H1 (cell line): ENCODE data around the gene SRRT. TPM values are rescaled to one million over a fixed set of nuclear protein-coding genes. Genes with fewer than 3 reads are reported as not detected.

Experiments
- CTCF ChIA-PET: fragments of 300-600 bp; sonication (Branson Sonifier 250); formaldehyde crosslinking; loops from one replicate; lab custom pipeline; 2021; ENCODE audit not compliant: partially characterized antibody; lab: Charles Lee
- POLR2A ChIA-PET: fragments of 300-600 bp; sonication (Branson Sonifier 250); formaldehyde crosslinking; loops from one replicate; lab custom pipeline; 2021; ENCODE audit warnings: inconsistent platforms; ENCODE audit not compliant: partially characterized antibody; lab: Charles Lee
- DNase-seq, 2 experiments: peaks; one replicate each; pipeline versions ENCODE4 v3.0.0 to v3.0.0-alpha.2; 2010 to 2022; ENCODE audit warnings: low spot score in 2 of 2, low read depth in 1 of 2, mixed read lengths in 1 of 2
- FAIRE-seq: peaks from 2 replicates; lab custom pipeline; 2011; peaks lifted over from hg19 to GRCh38; lab: Jason Lieb, UNC
- H2AFZ ChIP-seq: 2 replicates; pipeline ENCODE4 v1.8.1; 2012; ENCODE audit warnings: low read length, inconsistent platforms
- H2AK5ac ChIP-seq: 2 replicates; pipeline ENCODE4 v1.6.1; 2013; ENCODE audit warnings: low read depth, low read length
- H2BK120ac ChIP-seq: replicated peaks from 2 replicates; pipeline ENCODE3; 2013; ENCODE audit warnings: low read depth, low read length, inconsistent platforms
- H2BK12ac ChIP-seq: 2 replicates; pipeline ENCODE4 v1.6.1; 2013; ENCODE audit warnings: low read depth, low read length
- H2BK15ac ChIP-seq: 2 replicates; pipeline ENCODE4 v1.6.1; 2013; ENCODE audit warnings: low read length
- H2BK20ac ChIP-seq: 2 replicates; pipeline ENCODE4 v1.6.1; 2013; ENCODE audit warnings: low read length
- H2BK5ac ChIP-seq: 2 replicates; pipeline ENCODE4 v1.6.1; 2013; ENCODE audit warnings: low read depth, low read length
- H3K14ac ChIP-seq: 2 replicates; pipeline ENCODE4 v1.6.1; 2013; ENCODE audit warnings: inconsistent platforms; ENCODE audit not compliant: insufficient read length
- H3K18ac ChIP-seq: 2 replicates; pipeline ENCODE4 v1.6.1; 2013; ENCODE audit warnings: low read length; ENCODE audit errors: extremely low read depth
- H3K23ac ChIP-seq: 2 replicates; pipeline ENCODE4 v1.6.1; 2013; ENCODE audit warnings: inconsistent platforms; ENCODE audit not compliant: insufficient read length
- H3K23me2 ChIP-seq: 2 replicates; pipeline ENCODE4 v1.6.1; 2013; ENCODE audit warnings: low read depth, low read length
- H3K27ac ChIP-seq: 2 replicates; pipeline ENCODE4 v1.6.1; 2011; ENCODE audit warnings: low read depth, low read length, inconsistent platforms
- H3K27me3 ChIP-seq, 4 experiments: replicated peaks in 1 of 4; 1 replicate in 1 of 4; 2 replicates in 3 of 4; pipeline versions ENCODE4 v1.6.1 to v1.8.1; 2011 to 2013; ENCODE audit warnings: low read length in 3 of 4, mild to moderate bottlenecking in 3 of 4, inconsistent platforms in 2 of 4, mixed read lengths in 2 of 4, moderate library complexity in 1 of 4; ENCODE audit not compliant: control insufficient read depth in 3 of 4, insufficient read depth in 3 of 4; ENCODE audit errors: extremely low read depth in 1 of 4
- H3K36me3 ChIP-seq, 4 experiments: 2 replicates each; pipeline versions ENCODE4 v1.6.1 to v1.8.1; 2011 to 2013; ENCODE audit warnings: mild to moderate bottlenecking in 4 of 4, low read length in 3 of 4, moderate library complexity in 2 of 4, control low read depth in 1 of 4, inconsistent platforms in 1 of 4; ENCODE audit not compliant: insufficient read depth in 4 of 4, control insufficient read depth in 2 of 4
- H3K4ac ChIP-seq: replicated peaks from 2 replicates; pipeline ENCODE3; 2013; ENCODE audit warnings: low read length, low read depth, mixed read lengths, inconsistent platforms; ENCODE audit not compliant: insufficient read length
- H3K4me1 ChIP-seq, 4 experiments: replicated peaks in 1 of 4; 1 replicate in 1 of 4; 2 replicates in 3 of 4; pipeline versions ENCODE4 v1.6.1 to v1.8.1; 2011 to 2013; ENCODE audit warnings: low read length in 3 of 4, inconsistent platforms in 2 of 4, mixed read lengths in 1 of 4; ENCODE audit not compliant: insufficient read depth in 4 of 4, control insufficient read depth in 3 of 4
- H3K4me2 ChIP-seq, 2 experiments: 2 replicates each; pipeline versions ENCODE4 v1.6.1 to v1.8.1; 2011 to 2013; ENCODE audit warnings: low read depth in 2 of 2, low read length in 2 of 2, control low read depth in 1 of 2, inconsistent platforms in 1 of 2, mild to moderate bottlenecking in 1 of 2; ENCODE audit not compliant: insufficient read depth in 1 of 2
- H3K4me3 ChIP-seq, 4 experiments: fragments of 200-600, 300-600 bp in 1 of 4; sonication (generic), shearing (Covaris generic), sonication (Bioruptor Twin) in 1 of 4; 2 replicates each; pipeline versions ENCODE4 v1.5.1 to v1.8.1; 2011 to 2016; ENCODE audit warnings: low read length in 4 of 4, low read depth in 3 of 4, control low read depth in 2 of 4, inconsistent platforms in 2 of 4, mild to moderate bottlenecking in 2 of 4, mixed read lengths in 1 of 4, moderate library complexity in 1 of 4; ENCODE audit not compliant: insufficient read depth in 2 of 4; ENCODE audit errors: extremely low read depth in 1 of 4
- H3K56ac ChIP-seq: replicated peaks from 2 replicates; pipeline ENCODE3; 2013; ENCODE audit warnings: low read depth, mild to moderate bottlenecking, mixed read lengths, low read length, inconsistent platforms; ENCODE audit not compliant: insufficient read length
- H3K79me1 ChIP-seq: 2 replicates; pipeline ENCODE4 v1.6.1; 2013; ENCODE audit warnings: low read depth, low read length, control low read depth
- H3K79me2 ChIP-seq, 2 experiments: 2 replicates each; pipeline versions ENCODE4 v1.6.1 to v1.8.1; 2012 to 2013; ENCODE audit warnings: low read length in 2 of 2, mild to moderate bottlenecking in 2 of 2, inconsistent platforms in 1 of 2; ENCODE audit not compliant: insufficient read depth in 2 of 2, control insufficient read depth in 1 of 2
- H3K9ac ChIP-seq, 4 experiments: replicated peaks in 1 of 4; 1 replicate in 1 of 4; 2 replicates in 3 of 4; pipeline versions ENCODE4 v1.6.1 to v1.8.1; 2011 to 2013; ENCODE audit warnings: low read depth in 3 of 4, low read length in 3 of 4, control low read depth in 2 of 4, mild to moderate bottlenecking in 2 of 4, moderate library complexity in 2 of 4, inconsistent platforms in 1 of 4; ENCODE audit errors: extremely low read depth in 1 of 4
- H3K9me3 ChIP-seq, 2 experiments: 2 replicates each; pipeline versions ENCODE4 v1.6.1 to v1.8.1; 2012 to 2013; ENCODE audit warnings: mild to moderate bottlenecking in 2 of 2, moderate library complexity in 2 of 2, control low read depth in 1 of 2, inconsistent platforms in 1 of 2, low read depth in 1 of 2, low read length in 1 of 2, mixed read lengths in 1 of 2; ENCODE audit not compliant: insufficient read depth in 2 of 2
- H4K20me1 ChIP-seq, 2 experiments: replicated peaks in 1 of 2; 2 replicates each; pipeline versions ENCODE3 to v1.8.1; 2011 to 2013; ENCODE audit warnings: inconsistent platforms in 2 of 2, low read length in 2 of 2, mild to moderate bottlenecking in 1 of 2; ENCODE audit not compliant: insufficient read depth in 2 of 2, control insufficient read depth in 1 of 2
- H4K5ac ChIP-seq: 2 replicates; pipeline ENCODE4 v1.6.1; 2013; ENCODE audit warnings: low read length, low read depth, mixed read lengths, inconsistent platforms; ENCODE audit not compliant: insufficient read length
- H4K8ac ChIP-seq: 2 replicates; pipeline ENCODE4 v1.8.0; 2013; ENCODE audit warnings: mild to moderate bottlenecking, moderate library complexity, low read length, inconsistent platforms; ENCODE audit not compliant: insufficient read depth; ENCODE audit errors: extremely low read depth
- H4K91ac ChIP-seq: replicated peaks from 2 replicates; pipeline ENCODE3; 2013; ENCODE audit warnings: low read length, mixed read lengths, inconsistent platforms; ENCODE audit not compliant: insufficient read length
- CTBP2 ChIP-seq: IDR thresholded peaks from 2 replicates; pipeline ENCODE4 v1.7.0; 2011; ENCODE audit warnings: borderline replicate concordance, mild to moderate bottlenecking, moderate library complexity, mixed read lengths, low read length; ENCODE audit not compliant: insufficient read depth, insufficient read length
- EGR1 ChIP-seq: IDR thresholded peaks from 2 replicates; pipeline ENCODE4 v1.6.1; 2011; ENCODE audit warnings: low read depth, low read length, borderline replicate concordance
- JUN ChIP-seq: IDR thresholded peaks from 2 replicates; pipeline ENCODE4 v1.6.1; 2011; ENCODE audit warnings: low read depth, mild to moderate bottlenecking, improper control_type of control experiment, low read length
- KDM1A ChIP-seq: fragments of 200-600, 300-600 bp; sonication (generic); IDR thresholded peaks from 2 replicates; pipeline ENCODE4 v1.7.1; 2016; ENCODE audit warnings: mild to moderate bottlenecking, low read length, borderline replicate concordance
- SIRT6 ChIP-seq: IDR thresholded peaks from one replicate; pipeline ENCODE4 v1.7.1; 2012; ENCODE audit warnings: low read length, inconsistent platforms
- YY1 ChIP-seq: IDR thresholded peaks from 2 replicates; pipeline ENCODE4 v1.6.1; 2011; ENCODE audit warnings: low read depth, mild to moderate bottlenecking, low read length
- WGBS, 2 experiments: shearing (Covaris generic) in 1 of 2; methylation state at CpG; one replicate each; pipeline versions ENCODE4 v1.1.6 to v1.1.7; 2013 to 2015; ENCODE audit warnings: low lambda C conversion rate in 2 of 2, mixed read lengths in 2 of 2, inconsistent platforms in 1 of 2, low coverage in 1 of 2, missing lambda C conversion rate in 1 of 2; ENCODE audit not compliant: insufficient replicate concordance in 2 of 2, insufficient coverage in 1 of 2, insufficient read length in 1 of 2; ENCODE audit errors: extremely low coverage in 1 of 2, missing lambda C conversion rate in 1 of 2; 5-methylcytosine and 5-hydroxymethylcytosine counted together
- polyA plus RNA-seq, 7 experiments: library from polyadenylated mRNA; depleted of rRNA in 3 of 7; stranded (reverse) in 5 of 7; unstranded in 2 of 7; fragments of >200 nt in 5 of 7; fragments of 200-250 nt in 2 of 7; gene quantifications; 1 replicate in 5 of 7; 2 replicates in 1 of 7; 4 replicates in 1 of 7; pipeline versions ENCODE4 v1.2.1 to v1.2.3, GENCODE V29; 2011 to 2013; ENCODE audit warnings: missing spikeins in 2 of 7, mixed read lengths in 2 of 7
- total RNA-seq: library from RNA; stranded (reverse); fragmentation: NEBNext Ultra II Directional; extraction: Animal tissue kit (Norgen Biotek cat#: 25700); gene quantifications from 2 replicates; pipeline ENCODE4 v1.2.1, GENCODE V29; 2021
- TF ChIP-seq, protein P1 (sequence below): IDR thresholded peaks from 2 replicates; pipeline ENCODE4 v1.6.1; 2011; ENCODE audit warnings: low read length, improper control_type of control experiment
- TF ChIP-seq, protein P2 (sequence below): IDR thresholded peaks from 2 replicates; pipeline ENCODE4 v1.6.1; 2012; ENCODE audit warnings: inconsistent platforms

The SRRT gene
- total and polyA plus RNA-seq, 2 of the 8 experiments (the other 6 are each of a cell fraction or from before 2014, with no cell fraction given): 66.7 to 237 TPM

DNA sequence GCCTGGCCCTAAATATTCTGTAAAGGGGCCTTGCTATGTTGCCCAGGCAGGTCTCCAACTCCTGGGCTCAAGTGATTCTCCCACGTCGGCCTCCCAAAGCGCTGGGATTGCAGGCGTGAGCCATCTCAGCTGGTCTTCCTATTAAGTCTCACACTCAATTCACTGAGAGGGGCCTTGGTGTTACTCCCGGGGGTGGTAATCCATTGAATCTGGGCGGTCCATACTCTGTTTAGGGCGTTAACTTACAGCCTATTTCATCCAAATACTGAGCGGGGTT is 665 bp upstream of the SRRT start:
- TF ChIP-seq SIRT6 (no peak), JUN (no peak), CTBP2 (no peak), KDM1A (0 out of 2 replicates have a peak, but pooled peaks have one; percentile 4), YY1 (no peak), EGR1 (no peak)
- TF ChIP-seq, protein P1, sequence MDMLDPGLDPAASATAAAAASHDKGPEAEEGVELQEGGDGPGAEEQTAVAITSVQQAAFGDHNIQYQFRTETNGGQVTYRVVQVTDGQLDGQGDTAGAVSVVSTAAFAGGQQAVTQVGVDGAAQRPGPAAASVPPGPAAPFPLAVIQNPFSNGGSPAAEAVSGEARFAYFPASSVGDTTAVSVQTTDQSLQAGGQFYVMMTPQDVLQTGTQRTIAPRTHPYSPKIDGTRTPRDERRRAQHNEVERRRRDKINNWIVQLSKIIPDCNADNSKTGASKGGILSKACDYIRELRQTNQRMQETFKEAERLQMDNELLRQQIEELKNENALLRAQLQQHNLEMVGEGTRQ: no peak
- TF ChIP-seq, protein P2, sequence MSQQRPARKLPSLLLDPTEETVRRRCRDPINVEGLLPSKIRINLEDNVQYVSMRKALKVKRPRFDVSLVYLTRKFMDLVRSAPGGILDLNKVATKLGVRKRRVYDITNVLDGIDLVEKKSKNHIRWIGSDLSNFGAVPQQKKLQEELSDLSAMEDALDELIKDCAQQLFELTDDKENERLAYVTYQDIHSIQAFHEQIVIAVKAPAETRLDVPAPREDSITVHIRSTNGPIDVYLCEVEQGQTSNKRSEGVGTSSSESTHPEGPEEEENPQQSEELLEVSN: no peak
- FAIRE-seq (no peak), DNase-seq (no peak)
- H4K20me1 ChIP-seq: peaks cover 6 to 10% of the 10 kb centered on the region in 2 experiments
- POLR2A ChIA-PET: interaction anchor here (1.2 to 15.1 kb wide), 5 partner anchors 13 to 185 kb away, joined by 4 to 313 read pairs (median 6); partner anchors contain the start of genes SLC12A9 and UFSP1
- peaks cover 27 to 41% of the 10 kb centered on the region in 2 experiments for H3K79me2 ChIP-seq
- peak overlapping the region; percentile 58 for H4K91ac ChIP-seq
- peaks cover 4% of the 10 kb centered on the region for H3K79me1 ChIP-seq
- peak overlapping the region; percentile 5 for H3K4ac ChIP-seq
- H3K4me3 ChIP-seq: peak overlapping the region; percentile 81 to 93 (median 91)
- peak overlapping the region in 3 of 4 experiments; percentile 93 to 95 (median 95); a peak in 6 of 7 replicates for H3K9ac ChIP-seq
- peaks cover 0 to 9% (median 1%) of the 10 kb centered on the region in 4 experiments; a peak in 3 of 7 replicates for H3K4me1 ChIP-seq
- H2BK20ac ChIP-seq: no peak overlapping the region
- no peaks in the 10 kb centered on the region for H3K9me3 ChIP-seq
- H3K23me2 ChIP-seq: peaks cover 8% of the 10 kb centered on the region
- no peak overlapping the region for H3K56ac ChIP-seq
- WGBS, 2 experiments: 72% methylated on average over 8 of the region's 8 CpGs; no CpG with 5 or more reads in 1 of the 2 experiments
- CTCF ChIA-PET: no interaction called here
- H3K14ac ChIP-seq: no peak overlapping the region
- H3K23ac ChIP-seq: no peak overlapping the region
- H3K27me3 ChIP-seq: no peaks in the 10 kb centered on the region
- H2BK5ac ChIP-seq: peak overlapping the region; percentile 92
- peak overlapping the region; percentile 9; the same call in 1 of the 2 replicates for H2BK15ac ChIP-seq
- peak overlapping the region; percentile 93 for H3K27ac ChIP-seq
- peak overlapping the region; percentile 75; the same call in 1 of the 2 replicates for H2BK12ac ChIP-seq
- H3K4me2 ChIP-seq: peak overlapping the region; percentile 67 to 82
- peak overlapping the region; percentile 86 for H4K5ac ChIP-seq
- H2AK5ac ChIP-seq: peak overlapping the region; percentile 33; the same call in 1 of the 2 replicates
- H2BK120ac ChIP-seq: no peak overlapping the region
- no peak overlapping the region for H2AFZ ChIP-seq
- H4K8ac ChIP-seq: peak overlapping the region; percentile 96
- no peak overlapping the region for H3K18ac ChIP-seq
- peaks cover 24 to 58% (median 36%) of the 10 kb centered on the region in 4 experiments for H3K36me3 ChIP-seq
